Smooth muscle cell (in vitro differentiated cells): Measurements from ENCODE around the gene KLHDC4. TPM values are rescaled to one million over a fixed set of nuclear protein-coding genes. Genes with fewer than 3 reads are reported as not detected.

Source experiments
- DNase-seq: peaks from one replicate; lab custom pipeline; 2025; ENCODE audit not compliant: unreplicated experiment; lab: John Stamatoyannopoulos, UW
- H2AFZ ChIP-seq: fragments of 200-600 bp; sonication (generic); 2 replicates; pipeline ENCODE4 v1.6.0; 2016; ENCODE audit warnings: antibody characterized with exemption, low read depth, mild to moderate bottlenecking
- H3F3A ChIP-seq: fragments of 200-600 bp; sonication (generic); 2 replicates; pipeline ENCODE4 v1.6.0; 2017; ENCODE audit warnings: antibody characterized with exemption, low read depth
- H3K27ac ChIP-seq: fragments of 200-600 bp; sonication (generic); 2 replicates; pipeline ENCODE4 v1.5.1; 2016; ENCODE audit warnings: low read depth, mild to moderate bottlenecking
- H3K27me3 ChIP-seq: fragments of 200-600 bp; sonication (generic); 2 replicates; pipeline ENCODE4 v1.6.1; 2016; ENCODE audit warnings: low read depth, mild to moderate bottlenecking
- H3K36me3 ChIP-seq: fragments of 200-600 bp; sonication (generic); 2 replicates; pipeline ENCODE4 v1.5.1; 2016; ENCODE audit warnings: low read depth
- H3K4me1 ChIP-seq: fragments of 200-600 bp; sonication (generic); 2 replicates; pipeline ENCODE4 v1.5.1; 2016; ENCODE audit warnings: low read depth
- H3K4me2 ChIP-seq: fragments of 200-600 bp; sonication (generic); 2 replicates; pipeline ENCODE4 v1.6.0; 2016; ENCODE audit warnings: mild to moderate bottlenecking
- H3K4me3 ChIP-seq: fragments of 200-600 bp; sonication (generic); 2 replicates; pipeline ENCODE4 v1.5.1; 2016; ENCODE audit warnings: mild to moderate bottlenecking
- H3K79me2 ChIP-seq: fragments of 200-600 bp; sonication (generic); 2 replicates; pipeline ENCODE4 v1.6.0; 2016; ENCODE audit warnings: low read depth, mild to moderate bottlenecking
- H3K9ac ChIP-seq: fragments of 200-600 bp; sonication (generic); 2 replicates; pipeline ENCODE4 v1.6.0; 2016; ENCODE audit warnings: low read depth
- H3K9me3 ChIP-seq: fragments of 200-600 bp; sonication (generic); replicated peaks from 2 replicates; pipeline ENCODE4 v1.5.1; 2016; ENCODE audit warnings: low read depth
- H4K20me1 ChIP-seq: fragments of 200-600 bp; sonication (generic); 2 replicates; pipeline ENCODE4 v1.6.0; 2016; ENCODE audit warnings: low read depth
- WGBS: methylation state at CpG from one replicate; pipeline ENCODE4 v1.1.7; 2016; ENCODE audit warnings: low lambda C conversion rate; 5-methylcytosine and 5-hydroxymethylcytosine counted together
- polyA plus RNA-seq: library from polyadenylated mRNA; unstranded; fragments of >200 nt; fragmentation: Nextera tagmentation; extraction: Ambion mirVana; gene quantifications from 2 replicates; pipeline ENCODE4 v1.2.1, GENCODE V29; 2016
- total RNA-seq: library from RNA; depleted of rRNA; stranded (reverse); fragments of >200 nt; gene quantifications from 2 replicates; pipeline ENCODE4 v1.2.3, GENCODE V29; 2014
- TF ChIP-seq, protein P1 (sequence below): fragments of 200-600 bp; sonication (generic); IDR thresholded peaks from 2 replicates; pipeline ENCODE4 v1.5.1; 2017; ENCODE audit warnings: borderline replicate concordance, mild to moderate bottlenecking, antibody characterized with exemption; ENCODE audit not compliant: insufficient read depth, poor library complexity, severe bottlenecking

KLHDC4 gene
- total and polyA plus RNA-seq, 2 experiments from 2014 or later: 6.0 to 6.7 TPM

DNA sequence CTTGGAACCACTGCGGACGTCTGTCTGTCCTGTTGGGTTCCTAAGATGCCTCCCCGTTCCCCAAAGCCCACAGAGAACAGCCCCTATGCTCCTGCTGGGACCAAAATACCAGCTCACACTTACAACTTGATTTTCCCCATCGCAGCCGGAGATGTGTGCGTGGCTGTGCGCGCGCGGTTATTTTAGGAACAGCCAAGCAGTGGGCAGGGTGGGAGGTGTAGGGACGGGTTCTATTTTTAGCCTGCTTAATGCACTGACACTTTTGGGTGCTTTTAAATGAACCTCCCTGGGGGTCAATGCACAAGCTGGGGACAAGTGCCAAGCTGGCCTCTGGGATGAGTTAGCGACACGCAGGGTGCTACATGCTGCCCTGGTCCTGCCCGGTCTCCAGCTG, 74.1 kb downstream of the KLHDC4 start:
- no peak overlapping the region for H3K4me2 ChIP-seq
- H3K4me1 ChIP-seq: no peaks in the 10 kb centered on the region
- H3K79me2 ChIP-seq: no peaks in the 10 kb centered on the region
- H2AFZ ChIP-seq: no peak overlapping the region
- H3F3A ChIP-seq: no peaks in the 10 kb centered on the region
- no peak for DNase-seq
- no peak overlapping the region for H3K4me3 ChIP-seq
- TF ChIP-seq, protein P1, sequence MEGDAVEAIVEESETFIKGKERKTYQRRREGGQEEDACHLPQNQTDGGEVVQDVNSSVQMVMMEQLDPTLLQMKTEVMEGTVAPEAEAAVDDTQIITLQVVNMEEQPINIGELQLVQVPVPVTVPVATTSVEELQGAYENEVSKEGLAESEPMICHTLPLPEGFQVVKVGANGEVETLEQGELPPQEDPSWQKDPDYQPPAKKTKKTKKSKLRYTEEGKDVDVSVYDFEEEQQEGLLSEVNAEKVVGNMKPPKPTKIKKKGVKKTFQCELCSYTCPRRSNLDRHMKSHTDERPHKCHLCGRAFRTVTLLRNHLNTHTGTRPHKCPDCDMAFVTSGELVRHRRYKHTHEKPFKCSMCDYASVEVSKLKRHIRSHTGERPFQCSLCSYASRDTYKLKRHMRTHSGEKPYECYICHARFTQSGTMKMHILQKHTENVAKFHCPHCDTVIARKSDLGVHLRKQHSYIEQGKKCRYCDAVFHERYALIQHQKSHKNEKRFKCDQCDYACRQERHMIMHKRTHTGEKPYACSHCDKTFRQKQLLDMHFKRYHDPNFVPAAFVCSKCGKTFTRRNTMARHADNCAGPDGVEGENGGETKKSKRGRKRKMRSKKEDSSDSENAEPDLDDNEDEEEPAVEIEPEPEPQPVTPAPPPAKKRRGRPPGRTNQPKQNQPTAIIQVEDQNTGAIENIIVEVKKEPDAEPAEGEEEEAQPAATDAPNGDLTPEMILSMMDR: no peak
- H4K20me1 ChIP-seq: no peaks in the 10 kb centered on the region
- no peak overlapping the region for H3K27ac ChIP-seq
- H3K36me3 ChIP-seq: no peaks in the 10 kb centered on the region
- no peaks in the 10 kb centered on the region for H3K9me3 ChIP-seq
- no peaks in the 10 kb centered on the region for H3K27me3 ChIP-seq
- no peak overlapping the region for H3K9ac ChIP-seq
- WGBS: 92% methylated on average over 14 of the region's 14 CpGs

DNA sequence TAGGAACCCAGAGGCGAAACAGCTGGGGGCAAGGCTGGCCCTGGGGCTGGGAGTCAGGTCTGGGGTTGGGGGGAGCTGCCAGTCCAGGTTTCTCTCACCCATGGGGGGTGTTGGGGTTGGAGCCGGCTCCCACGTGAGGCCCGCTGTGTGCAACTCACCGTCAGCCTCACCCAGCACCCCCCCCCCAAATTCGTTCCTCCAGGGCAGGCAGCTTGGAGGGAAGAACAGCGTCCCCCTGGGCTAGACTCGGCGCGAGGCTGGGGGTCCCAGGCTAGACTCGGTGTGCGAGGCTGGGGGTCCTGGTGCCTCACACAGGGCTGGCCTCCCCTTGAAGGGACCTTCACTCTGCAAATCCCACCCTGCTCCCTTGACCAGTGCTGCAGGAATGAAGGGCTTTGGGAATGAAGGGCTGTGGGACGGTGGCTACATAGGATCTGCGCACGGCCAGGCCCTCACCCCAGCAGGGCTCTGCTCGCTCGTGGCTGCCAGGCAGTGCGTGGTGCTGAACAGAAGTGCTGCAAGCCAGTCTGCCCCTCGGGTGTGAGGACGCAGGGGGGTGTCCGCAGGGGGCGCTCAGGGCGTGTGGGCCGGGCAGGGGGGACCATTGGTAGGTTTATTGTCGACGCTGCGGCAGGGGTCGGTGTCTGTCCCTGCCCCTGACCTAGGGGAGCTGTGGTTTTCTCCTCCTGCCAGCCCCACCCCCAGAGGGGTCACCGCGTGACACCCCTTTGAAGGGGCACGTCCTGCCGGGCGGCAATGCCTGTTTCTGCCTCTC, 74.7 kb downstream of the KLHDC4 start:
- DNase-seq: no peak

DNA sequence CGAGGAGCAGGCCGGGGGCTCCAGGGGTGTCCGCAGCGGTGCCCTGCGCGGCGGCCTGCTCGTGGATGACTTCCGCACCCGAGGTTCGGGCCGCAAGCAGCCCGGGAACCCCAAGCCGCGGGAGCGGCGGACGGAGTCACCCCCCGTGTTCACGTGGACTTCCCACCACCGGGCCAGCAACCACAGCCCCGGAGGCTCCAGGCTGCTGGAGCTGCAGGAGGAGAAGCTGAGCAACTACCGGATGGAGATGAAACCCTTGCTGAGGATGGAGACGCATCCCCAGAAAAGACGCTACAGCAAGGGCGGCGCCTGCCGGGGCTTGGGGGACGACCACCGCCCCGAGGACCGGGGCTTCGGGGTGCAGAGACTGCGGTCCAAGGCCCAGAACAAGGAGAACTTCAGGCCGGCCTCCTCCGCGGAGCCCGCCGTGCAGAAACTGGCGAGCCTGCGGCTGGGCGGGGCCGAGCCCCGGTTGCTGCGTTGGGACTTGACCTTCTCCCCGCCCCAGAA, 75.8 kb downstream of the KLHDC4 start:
- H4K20me1 ChIP-seq: no peaks in the 10 kb centered on the region
- DNase-seq: no peak
- H3K79me2 ChIP-seq: no peaks in the 10 kb centered on the region
- no peaks in the 10 kb centered on the region for H3K36me3 ChIP-seq
- no peak overlapping the region for H3K27ac ChIP-seq
- 97% methylated on average over 34 of the region's 46 CpGs for WGBS
- no peaks in the 10 kb centered on the region for H3K27me3 ChIP-seq
- no peak overlapping the region for H3K9ac ChIP-seq
- H3K9me3 ChIP-seq: no peaks in the 10 kb centered on the region
- no peak overlapping the region for H3K4me3 ChIP-seq
- no peak overlapping the region for H3K4me2 ChIP-seq
- no peaks in the 10 kb centered on the region for H3K4me1 ChIP-seq
- no peaks in the 10 kb centered on the region for H3F3A ChIP-seq
- TF ChIP-seq, protein P1: no peak
- H2AFZ ChIP-seq: no peak overlapping the region

More for the DNA sequence above, 74.7 kb downstream of the KLHDC4 start:
- Histone ChIP-seq H3F3A (no peaks in the 10 kb centered on the region), H3K4me1 (no peaks in the 10 kb centered on the region), H2AFZ (no peak overlapping the region), H3K27me3 (no peaks in the 10 kb centered on the region), H3K36me3 (no peaks in the 10 kb centered on the region), H3K9me3 (no peaks in the 10 kb centered on the region), H3K9ac (no peak overlapping the region), H3K4me2 (no peak overlapping the region), H3K79me2 (no peaks in the 10 kb centered on the region), H4K20me1 (no peaks in the 10 kb centered on the region), H3K27ac (no peak overlapping the region), H3K4me3 (no peak overlapping the region)
- 92% methylated on average over 26 of the region's 33 CpGs for WGBS
- TF ChIP-seq, protein P1: no peak
